GM12801 (cell line): Measurements from ENCODE around the gene PCNT.

ENCODE experiments used
- TF ChIP-seq, protein P1 (sequence below): IDR thresholded peaks from one replicate; pipeline ENCODE4 v1.5.1; 2011; ENCODE audit warnings: control low read depth; ENCODE audit not compliant: insufficient read length; ENCODE audit errors: extremely low read depth

The PCNT gene

DNA sequence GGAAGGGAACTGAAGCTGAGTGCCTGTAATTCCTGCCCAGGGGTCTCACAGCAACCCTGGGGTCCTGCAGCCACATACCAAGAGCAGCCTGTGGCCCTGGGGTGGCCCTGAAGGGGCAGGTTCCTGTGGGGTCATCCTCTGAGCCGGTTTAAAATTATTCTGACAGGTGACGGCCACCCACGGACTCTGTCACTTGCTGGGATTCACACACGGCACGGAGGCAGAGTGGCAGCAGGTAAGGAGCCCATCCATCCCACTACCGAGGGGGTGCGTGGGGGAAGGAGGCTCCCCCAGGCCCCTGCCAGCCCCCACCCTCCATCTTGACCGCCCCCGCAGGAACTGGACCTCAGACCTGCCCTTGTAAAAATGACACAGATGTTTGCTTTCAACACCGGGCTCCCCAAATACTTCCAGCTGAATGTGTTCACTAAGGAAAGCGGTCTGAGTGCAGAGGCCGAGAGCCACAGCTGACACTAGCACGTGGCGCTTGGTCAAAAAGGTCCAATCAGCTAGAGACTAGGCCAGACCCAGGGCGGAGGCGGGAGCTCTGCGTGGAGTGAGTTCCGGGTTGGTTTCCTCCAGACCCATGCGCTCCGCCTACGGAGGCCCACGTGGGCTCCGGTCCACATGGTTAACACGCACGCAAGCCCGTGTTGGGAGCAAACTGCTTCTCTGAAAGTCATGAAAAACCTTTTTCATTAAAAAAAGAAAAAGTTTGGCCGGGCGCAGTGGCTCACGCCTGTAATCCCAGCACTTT lies 27.8 kb upstream of the PCNT start:
- TF ChIP-seq, protein P1, sequence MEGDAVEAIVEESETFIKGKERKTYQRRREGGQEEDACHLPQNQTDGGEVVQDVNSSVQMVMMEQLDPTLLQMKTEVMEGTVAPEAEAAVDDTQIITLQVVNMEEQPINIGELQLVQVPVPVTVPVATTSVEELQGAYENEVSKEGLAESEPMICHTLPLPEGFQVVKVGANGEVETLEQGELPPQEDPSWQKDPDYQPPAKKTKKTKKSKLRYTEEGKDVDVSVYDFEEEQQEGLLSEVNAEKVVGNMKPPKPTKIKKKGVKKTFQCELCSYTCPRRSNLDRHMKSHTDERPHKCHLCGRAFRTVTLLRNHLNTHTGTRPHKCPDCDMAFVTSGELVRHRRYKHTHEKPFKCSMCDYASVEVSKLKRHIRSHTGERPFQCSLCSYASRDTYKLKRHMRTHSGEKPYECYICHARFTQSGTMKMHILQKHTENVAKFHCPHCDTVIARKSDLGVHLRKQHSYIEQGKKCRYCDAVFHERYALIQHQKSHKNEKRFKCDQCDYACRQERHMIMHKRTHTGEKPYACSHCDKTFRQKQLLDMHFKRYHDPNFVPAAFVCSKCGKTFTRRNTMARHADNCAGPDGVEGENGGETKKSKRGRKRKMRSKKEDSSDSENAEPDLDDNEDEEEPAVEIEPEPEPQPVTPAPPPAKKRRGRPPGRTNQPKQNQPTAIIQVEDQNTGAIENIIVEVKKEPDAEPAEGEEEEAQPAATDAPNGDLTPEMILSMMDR: no peak

DNA sequence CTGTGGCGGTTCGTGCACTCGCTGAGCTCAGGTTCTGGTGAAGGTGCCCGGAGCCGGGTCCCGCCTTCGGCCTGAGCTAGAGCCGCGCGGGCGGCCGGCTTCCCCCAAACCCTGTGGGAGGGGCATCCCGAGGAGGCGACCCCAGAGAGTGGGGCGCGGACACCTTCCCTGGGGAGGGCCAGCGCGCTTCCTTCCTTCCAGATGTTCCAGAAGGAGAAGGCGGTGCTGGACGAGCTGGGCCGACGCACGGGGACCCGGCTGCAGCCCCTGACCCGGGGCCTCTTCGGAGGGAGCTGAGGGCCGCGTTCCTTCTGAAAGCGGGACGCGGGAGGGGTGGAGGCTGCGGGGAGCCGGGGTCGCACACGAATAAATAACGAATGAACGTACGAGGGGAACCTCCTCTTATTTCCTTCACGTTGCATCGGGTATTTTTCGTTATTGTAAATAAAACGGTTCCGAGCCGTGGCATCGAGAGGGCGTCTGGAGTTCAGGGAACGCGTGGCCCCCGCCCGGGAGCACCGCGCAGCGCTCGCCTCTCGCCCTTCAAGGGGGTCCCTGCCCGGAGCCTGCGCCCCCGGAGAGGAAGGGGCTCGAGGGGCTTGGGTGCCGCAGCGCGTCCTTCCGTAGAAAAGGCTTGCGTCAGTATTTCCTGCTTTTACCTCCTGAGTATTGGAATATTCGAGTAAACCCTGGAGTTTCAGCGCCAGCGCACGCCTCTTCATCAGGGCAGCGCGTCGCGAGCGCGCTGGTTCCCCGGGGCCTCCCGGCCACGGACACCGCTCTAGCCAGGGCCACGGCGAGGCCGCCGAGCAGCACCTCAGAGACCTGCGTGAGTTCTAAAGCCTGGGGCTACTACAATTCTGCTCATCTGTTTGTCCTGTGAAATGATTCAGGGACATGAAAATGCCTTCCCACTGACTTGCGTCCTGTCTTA lies 26.4 kb upstream of the PCNT start:
- TF ChIP-seq, protein P1: no peak

DNA sequence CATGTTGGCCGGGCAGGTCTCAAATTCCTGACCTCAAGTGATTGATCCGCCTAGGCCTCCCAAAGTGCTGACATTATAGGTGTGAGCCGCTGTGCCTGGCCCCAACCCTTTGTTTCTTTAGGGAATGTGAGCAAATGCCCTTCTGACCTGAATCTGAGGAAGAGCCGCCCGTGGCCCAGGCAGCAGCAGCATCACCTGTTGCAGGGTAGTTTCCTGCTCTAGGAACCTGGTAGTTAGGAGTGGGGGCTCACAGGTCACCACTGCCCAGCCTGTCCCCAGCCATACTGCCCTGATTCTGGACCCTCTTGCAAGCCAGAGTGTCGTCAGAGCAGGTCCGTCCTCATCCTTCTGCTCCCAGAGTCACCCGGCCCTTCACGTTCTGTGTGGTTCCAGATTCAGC lies 24.8 kb upstream of the PCNT start:
- TF ChIP-seq, protein P1: no peak

DNA sequence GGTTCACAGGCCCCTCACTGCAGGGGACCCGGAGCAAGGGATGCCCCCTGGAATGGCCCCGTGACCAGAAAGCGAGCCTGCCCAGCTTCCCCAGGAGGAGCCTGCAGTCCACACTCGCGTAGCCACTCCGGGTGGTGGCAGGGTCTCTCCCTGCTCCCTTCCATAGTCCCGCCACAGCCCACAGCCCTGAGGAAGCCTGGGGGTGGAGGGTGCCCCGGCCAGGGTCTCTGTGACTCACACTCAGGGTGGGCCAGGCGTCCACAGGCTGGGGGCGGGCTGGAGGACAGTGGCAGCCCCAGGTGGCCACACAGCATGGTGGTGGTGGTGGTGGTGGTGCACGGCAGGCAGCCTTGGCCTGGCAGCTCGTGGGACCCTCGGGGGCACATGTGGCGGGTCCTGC lies 22.2 kb upstream of the PCNT start:
- TF ChIP-seq, protein P1: no peak

DNA sequence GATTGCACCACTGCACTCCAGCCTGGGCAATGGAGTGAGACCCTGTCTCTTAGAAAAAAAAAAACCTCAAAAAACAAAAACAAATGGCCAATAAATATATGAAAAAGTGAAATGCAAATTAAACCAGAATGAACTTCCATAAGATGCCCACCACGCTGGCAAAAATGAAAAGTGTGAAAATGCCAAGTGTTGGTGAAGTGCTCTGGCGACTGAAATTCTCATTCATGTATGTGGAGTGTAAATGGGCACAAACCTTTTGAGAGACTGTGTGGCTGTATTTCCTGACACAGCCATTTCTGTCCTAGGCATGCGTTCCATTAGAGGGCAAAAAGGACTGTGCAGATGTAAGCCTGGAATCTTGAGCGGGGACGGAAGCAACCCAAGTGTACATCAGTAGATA lies 19.5 kb upstream of the PCNT start:
- TF ChIP-seq, protein P1: no peak

DNA sequence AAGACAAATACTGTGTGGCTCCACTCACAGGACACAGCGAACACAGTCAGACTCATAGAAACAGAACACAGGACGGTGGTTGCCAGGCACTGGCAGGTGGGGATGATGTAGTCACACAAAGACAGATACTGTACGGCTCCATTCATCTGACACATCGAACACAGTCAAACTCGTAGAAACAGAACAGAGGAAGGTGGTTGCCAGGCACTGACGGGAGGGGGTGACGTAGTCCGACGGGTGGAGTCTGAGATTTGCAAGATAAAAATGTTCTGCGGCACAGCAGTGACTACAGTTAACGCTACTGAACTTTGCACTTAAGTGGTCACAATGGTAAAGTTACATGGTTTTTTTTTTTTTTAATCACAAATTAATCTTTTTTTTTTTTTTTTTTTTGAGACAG lies 19.0 kb upstream of the PCNT start:
- TF ChIP-seq, protein P1: no peak

DNA sequence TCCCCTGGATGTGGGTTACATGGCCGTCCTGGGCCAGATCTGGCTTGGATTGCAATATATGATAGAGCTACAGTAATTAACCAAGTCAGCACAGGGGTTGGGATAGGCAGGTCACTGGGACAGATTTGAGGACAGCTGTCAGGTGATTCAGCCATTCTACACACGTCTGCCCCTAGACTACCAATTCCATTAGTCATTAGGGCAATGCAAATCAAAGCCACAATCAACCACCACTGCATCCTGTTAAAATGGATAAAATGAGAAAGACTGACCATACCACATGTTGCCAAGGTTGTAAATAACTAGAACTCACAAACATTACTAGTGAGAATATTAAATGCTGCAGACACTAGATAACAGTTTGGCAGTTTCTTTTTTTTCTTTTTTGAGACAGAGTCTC lies 16.3 kb upstream of the PCNT start:
- TF ChIP-seq, protein P1: no peak
